Right cardiac atrium (tissue), 5 donors: ENCODE measurements around the gene OR6N1. TPM values are rescaled to one million over a fixed set of nuclear protein-coding genes. Genes with fewer than 3 reads are reported as not detected.

Experiments
- ATAC-seq, 2 donors: fragments of 200-7000 bp; cut with Tn5 transposase; one replicate each; pipeline versions ENCODE4 v1.8.0 to v1.9.1; 2020; ENCODE audit warnings: moderate library complexity in 2 of 2, mild to moderate bottlenecking in 1 of 2
- DNase-seq, 3 donors: peaks; one replicate each; pipeline ENCODE4 v3.0.0-alpha.2; 2020
- H3K27ac ChIP-seq: one replicate; pipeline ENCODE4 v1.5.1; 2013; ENCODE audit warnings: mild to moderate bottlenecking, low read length, control low read depth, moderate library complexity
- H3K27me3 ChIP-seq: one replicate; pipeline ENCODE4 v1.6.1; 2013; ENCODE audit not compliant: control insufficient read depth, insufficient read depth
- H3K4me1 ChIP-seq: one replicate; pipeline ENCODE4 v1.6.1; 2013; ENCODE audit warnings: low read length; ENCODE audit not compliant: control insufficient read depth, insufficient read depth
- H3K4me3 ChIP-seq: one replicate; pipeline ENCODE4 v1.5.1; 2013; ENCODE audit warnings: low read length, control low read depth
- H3K9me3 ChIP-seq: one replicate; pipeline ENCODE4 v1.6.1; 2013; ENCODE audit warnings: low read length; ENCODE audit not compliant: control insufficient read depth
- WGBS: extraction: QIAGEN DNeasy Blood & Tissue Kit; methylation state at CpG from one replicate; pipeline ENCODE4 v1.1.7; 2013; 5-methylcytosine and 5-hydroxymethylcytosine counted together
- intact Hi-C, 4 donors: fragments of 100-400 bp; cut with DNase I; formaldehyde crosslinking; loops; one replicate each; pipeline versions ENCODE4 v1.11.0 to v1.14.0; 2022 to 2023
- polyA plus RNA-seq: library from polyadenylated mRNA; stranded (reverse); fragments of 200-250 nt; gene quantifications from one replicate; pipeline ENCODE4 v1.2.3, GENCODE V29; 2013
- total RNA-seq, 4 donors: library from RNA; stranded (reverse); fragmentation: NEBNext Ultra II Directional; extraction: Animal tissue kit (Norgen Biotek cat#: 25700); gene quantifications; one replicate each; pipeline ENCODE4 v1.2.1, GENCODE V29; 2021
- donor health status: healthy with polysubstance abuse.
- donor health status: DM: no; HTN: yes; CAD: no.
- donor health status: DM: no; HTN: no; CAD: no.
- donor health status: DM: no; HTN: yes; CAD: no; lungs with severe emphysema.
- donor health status: DM: yes; HTN: yes; CAD: no.

The OR6N1 gene
- total and polyA plus RNA-seq, 5 donors: not detected

DNA sequence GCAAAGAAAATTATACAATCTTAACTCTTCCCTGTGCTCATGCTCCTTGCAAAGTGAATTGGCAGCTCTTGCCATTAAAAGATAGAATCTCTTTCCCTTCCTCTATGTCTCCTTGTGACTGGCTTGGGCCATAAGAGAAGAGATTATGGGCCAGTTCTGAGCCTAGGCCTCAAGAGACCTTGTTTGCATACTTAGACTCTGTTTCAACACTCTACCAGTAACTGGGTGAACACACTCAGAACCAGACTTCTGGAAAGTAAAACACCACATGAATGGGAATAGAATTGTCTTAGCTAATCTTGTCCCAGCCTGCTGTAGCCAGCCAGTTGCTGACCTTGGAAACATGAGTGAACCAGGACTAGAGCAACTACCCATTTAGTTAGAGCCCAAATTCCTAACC, 36.1 kb downstream of the OR6N1 start:
- Histone ChIP-seq H3K27ac (no peak overlapping the region), H3K9me3 (no peaks in the 10 kb centered on the region), H3K4me3 (no peak overlapping the region), H3K27me3 (no peaks in the 10 kb centered on the region), H3K4me1 (no peaks in the 10 kb centered on the region)
- ATAC-seq (no peak), DNase-seq (no peak)
- intact Hi-C loops: no loop called here

DNA sequence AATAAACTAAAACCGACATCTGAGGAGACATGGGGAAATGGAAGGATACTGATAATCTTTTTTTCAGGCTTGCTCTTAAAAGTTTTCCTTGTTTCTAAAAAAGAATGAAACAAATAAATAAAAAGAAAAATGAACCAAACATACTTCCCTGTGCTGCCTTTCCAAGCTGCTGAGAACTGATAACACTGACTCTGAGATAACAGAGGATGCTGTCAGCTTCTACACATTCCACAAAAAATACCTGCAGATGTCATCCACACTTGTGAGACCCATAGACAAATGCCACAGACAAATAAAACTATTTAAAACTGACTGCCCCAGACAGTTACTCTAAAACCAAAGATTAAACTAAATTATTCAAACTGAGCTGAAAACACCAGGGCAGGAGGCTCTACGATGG, 39.5 kb downstream of the OR6N1 start:
- no peak for ATAC-seq
- 61% methylated on average over 2 of the region's 2 CpGs for WGBS

DNA sequence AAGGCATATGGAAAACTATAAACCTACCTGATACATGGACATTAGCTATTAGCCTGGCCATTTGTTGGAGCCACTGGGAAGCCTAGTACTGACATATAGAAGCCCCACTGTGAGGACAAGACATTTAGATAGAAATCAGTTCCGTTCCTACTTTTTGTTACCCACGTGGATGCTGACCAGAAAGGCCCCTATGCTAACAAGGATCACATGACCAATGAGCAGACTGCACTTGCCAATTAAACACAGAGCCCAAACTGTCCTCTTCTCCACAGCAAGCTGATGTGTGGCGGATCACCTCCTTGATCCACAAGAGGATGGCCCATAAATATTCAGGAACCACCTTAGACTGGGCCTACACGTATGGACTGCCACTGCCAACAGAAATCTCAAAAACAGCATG, 40.3 kb downstream of the OR6N1 start:
- intact Hi-C loops: no loop called here
- Histone ChIP-seq H3K27me3 (no peaks in the 10 kb centered on the region), H3K4me3 (no peak overlapping the region), H3K9me3 (no peaks in the 10 kb centered on the region), H3K4me1 (no peaks in the 10 kb centered on the region), H3K27ac (no peak overlapping the region)
- WGBS: 88% methylated on average over 4 of the region's 4 CpGs
- ATAC-seq (no peak), DNase-seq (no peak)

More for the DNA sequence above, 39.5 kb downstream of the OR6N1 start:
- DNase-seq: no peak
- Histone ChIP-seq H3K4me3 (no peak overlapping the region), H3K27me3 (no peaks in the 10 kb centered on the region), H3K4me1 (no peaks in the 10 kb centered on the region), H3K27ac (no peak overlapping the region), H3K9me3 (no peaks in the 10 kb centered on the region)
- intact Hi-C loops: no loop called here

DNA sequence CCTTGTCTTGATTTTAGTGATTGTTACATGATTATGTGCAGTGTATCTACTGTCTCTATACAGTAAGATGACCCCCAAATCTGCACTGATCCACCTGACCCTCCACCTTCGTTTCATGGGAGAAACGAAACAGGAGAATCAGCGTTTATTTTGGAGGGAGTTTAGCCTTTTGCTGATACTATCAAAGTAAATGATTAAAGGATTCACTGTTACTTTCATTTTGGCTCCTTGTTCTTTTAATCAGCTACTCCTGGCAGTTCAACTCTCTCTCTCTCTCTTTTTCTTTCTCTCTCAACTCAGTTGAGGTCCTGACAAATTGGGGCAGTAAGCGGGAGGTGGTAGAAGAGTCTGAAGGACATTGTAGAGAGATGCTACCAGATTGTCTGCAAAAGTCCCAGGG, 41.5 kb downstream of the OR6N1 start:
- H3K4me3 ChIP-seq: no peak overlapping the region
- 77% methylated on average over 4 of the region's 4 CpGs for WGBS
- intact Hi-C loops: no loop called here
- H3K27ac ChIP-seq: no peak overlapping the region
- H3K4me1 ChIP-seq: no peaks in the 10 kb centered on the region
- no peaks in the 10 kb centered on the region for H3K27me3 ChIP-seq
- H3K9me3 ChIP-seq: no peaks in the 10 kb centered on the region
- DNase-seq: no peak
- ATAC-seq: no peak

DNA sequence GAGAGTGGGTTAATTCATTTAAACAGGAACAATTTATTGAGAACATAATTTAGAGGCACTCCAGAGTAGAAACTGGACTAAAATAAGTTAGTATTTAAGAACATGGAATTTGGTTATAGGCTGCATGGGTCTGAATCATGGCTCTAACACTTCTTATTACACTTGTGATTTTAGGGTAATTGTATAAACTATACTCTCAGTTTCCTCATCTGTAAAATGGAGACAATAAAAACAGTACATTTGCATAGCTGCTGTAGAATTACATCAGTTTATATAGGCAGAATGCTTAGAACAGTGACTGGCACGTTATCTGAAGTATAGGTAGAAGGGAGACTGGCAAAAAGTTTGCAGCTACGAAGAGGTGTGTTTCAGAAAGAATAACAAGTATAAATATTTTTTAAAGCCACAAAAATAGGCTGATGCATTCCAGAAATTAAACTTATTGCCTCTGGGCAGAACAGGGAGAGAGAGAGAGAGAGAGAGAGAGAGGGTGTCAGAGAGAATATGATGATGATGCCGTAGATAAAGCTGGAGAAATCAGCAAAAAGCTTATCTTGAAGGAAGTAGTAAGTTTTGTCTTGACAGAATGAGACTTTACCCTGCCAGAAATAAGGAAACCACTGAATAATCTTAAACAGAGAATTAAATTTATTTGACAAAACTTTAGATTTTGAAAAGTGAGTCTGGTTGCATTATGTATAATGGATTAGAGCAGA, 43.3 kb downstream of the OR6N1 start:
- H3K9me3 ChIP-seq: no peaks in the 10 kb centered on the region
- WGBS: 59% methylated on average over 3 of the region's 3 CpGs
- intact Hi-C loops: no loop called here
- no peak overlapping the region for H3K27ac ChIP-seq
- DNase-seq: no peak
- no peak for ATAC-seq
- no peaks in the 10 kb centered on the region for H3K4me1 ChIP-seq
- H3K4me3 ChIP-seq: no peak overlapping the region
- no peaks in the 10 kb centered on the region for H3K27me3 ChIP-seq

DNA sequence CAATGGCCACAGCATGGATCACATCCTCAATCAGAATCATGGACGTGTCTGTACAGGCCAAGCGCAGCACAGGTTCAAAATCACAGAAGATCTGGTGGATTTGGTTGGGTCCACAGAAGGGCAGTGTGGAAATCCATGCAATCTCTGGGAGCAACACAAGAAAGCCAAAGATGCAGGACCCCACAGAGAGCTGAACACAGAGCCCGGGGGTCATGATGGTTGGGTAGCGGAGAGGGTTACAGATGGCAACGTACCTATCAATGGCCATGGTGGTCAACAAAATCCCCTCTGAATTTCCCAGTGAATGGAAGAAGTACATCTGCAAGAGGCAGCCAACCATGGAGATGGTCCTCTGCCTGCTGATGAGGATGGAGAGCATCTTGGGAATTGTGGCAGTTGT, 47.6 kb downstream of the OR6N1 start:
- no peak for ATAC-seq
- WGBS: 95% methylated on average over 5 of the region's 5 CpGs
- intact Hi-C loops: no loop called here

DNA sequence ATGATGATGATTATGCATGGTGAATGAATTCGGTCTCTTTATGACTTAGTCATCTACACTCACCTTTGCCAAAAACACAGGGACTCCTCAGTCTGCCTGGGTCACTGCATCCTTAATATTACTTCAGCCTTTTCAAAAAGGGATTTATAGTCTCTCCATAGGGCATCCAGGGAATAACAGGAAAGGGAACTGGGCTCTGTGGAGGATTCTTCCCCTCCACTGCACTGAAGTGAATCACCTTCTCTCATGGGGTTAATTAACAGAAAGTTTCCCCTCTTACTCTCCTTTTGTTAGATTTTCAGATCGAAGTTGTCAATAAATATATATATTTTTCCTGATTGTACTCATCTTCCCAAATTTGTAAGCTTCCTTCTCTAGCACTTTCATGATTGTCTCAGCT, 51.4 kb downstream of the OR6N1 start, which contains the start of gene OR6K3:
Gene OR6K3 (minus strand): TSS at position 101 of the 400 bp plus-strand sequence. CDS start 2,605 bp downstream, outside the sequence.
- Histone ChIP-seq H3K27me3 (no peaks in the 10 kb centered on the region), H3K4me1 (no peaks in the 10 kb centered on the region), H3K27ac (no peak within 1 kb of the TSS), H3K9me3 (no peaks in the 10 kb centered on the region), H3K4me3 (no peak within 1 kb of the TSS)
- WGBS: 73% methylated on average over 2 of the region's 2 CpGs
- no peak for ATAC-seq
- intact Hi-C loops: no loop called here
- DNase-seq: no peak

More for the DNA sequence above, 47.6 kb downstream of the OR6N1 start:
- H3K9me3 ChIP-seq: no peaks in the 10 kb centered on the region
- H3K4me1 ChIP-seq: no peaks in the 10 kb centered on the region
- H3K27me3 ChIP-seq: no peaks in the 10 kb centered on the region
- H3K4me3 ChIP-seq: no peak overlapping the region
- no peak overlapping the region for H3K27ac ChIP-seq
- DNase-seq: no peak

DNA sequence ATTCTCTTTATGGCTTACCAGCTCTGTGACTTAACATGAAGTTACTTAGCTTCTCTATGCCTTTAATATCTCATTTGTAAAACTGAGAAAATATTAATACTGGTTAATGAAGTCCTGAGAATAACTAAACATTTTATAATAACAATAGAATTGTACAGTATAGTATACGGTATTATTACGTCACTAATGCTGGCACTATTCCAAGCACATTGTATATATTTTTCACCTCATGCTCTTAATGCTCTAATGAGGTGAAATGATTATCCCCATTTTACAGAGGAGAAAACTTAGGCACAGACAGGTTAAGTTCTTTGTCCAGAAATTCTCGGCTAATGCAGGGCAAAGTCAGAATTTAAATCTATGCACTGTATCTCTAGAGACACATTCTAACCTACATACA, 52.3 kb downstream of the OR6N1 start:
- H3K27me3 ChIP-seq: no peaks in the 10 kb centered on the region
- DNase-seq (no peak), ATAC-seq (no peak)
- WGBS: 56% methylated on average over 3 of the region's 3 CpGs
- no peak overlapping the region for H3K27ac ChIP-seq
- H3K4me3 ChIP-seq: no peak overlapping the region
- H3K4me1 ChIP-seq: no peaks in the 10 kb centered on the region
- intact Hi-C loops: no loop called here
- no peaks in the 10 kb centered on the region for H3K9me3 ChIP-seq

DNA sequence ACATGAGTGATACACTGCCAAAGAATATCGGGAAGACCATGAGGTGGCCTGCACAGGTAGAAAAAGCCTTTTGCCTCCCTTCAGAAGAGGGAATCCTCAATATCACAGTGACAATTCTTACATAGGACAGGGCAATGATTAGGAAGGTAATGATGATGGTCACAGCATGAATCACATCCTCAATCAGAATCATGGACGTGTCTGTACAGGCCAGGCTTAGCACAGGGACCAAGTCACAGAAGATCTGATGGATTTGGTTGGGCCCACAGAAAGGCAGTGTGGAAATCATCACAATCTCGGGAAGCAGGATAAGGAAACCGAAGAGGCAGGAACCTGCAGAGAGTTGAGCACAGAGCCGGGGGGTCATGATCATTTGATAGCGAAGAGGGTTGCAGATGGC, 54.7 kb downstream of the OR6N1 start:
- no peak for ATAC-seq
- H3K4me3 ChIP-seq: no peak overlapping the region

DNA sequence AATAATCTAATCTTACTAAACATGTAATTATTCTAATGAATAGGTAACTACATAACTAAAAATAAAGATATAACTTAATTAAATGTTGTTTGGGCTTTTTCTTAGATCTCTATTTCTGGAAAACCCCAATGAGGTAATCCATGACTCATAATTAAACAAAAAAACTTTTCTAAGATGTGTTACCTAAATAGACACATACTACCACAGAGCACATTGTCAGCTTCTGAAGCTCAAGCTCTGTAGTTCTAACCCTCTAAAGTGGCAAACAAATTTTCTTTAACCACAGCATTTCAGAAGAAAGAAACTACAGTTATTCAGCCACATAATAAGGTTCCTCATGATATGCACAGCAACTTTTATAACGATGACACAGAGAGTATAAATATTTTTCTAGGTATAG, 55.7 kb downstream of the OR6N1 start:
- WGBS: 87% methylated on average over 1 of the region's 1 CpG

More for the DNA sequence above, 54.7 kb downstream of the OR6N1 start:
- no peak overlapping the region for H3K27ac ChIP-seq
- H3K4me1 ChIP-seq: no peaks in the 10 kb centered on the region
- WGBS: 81% methylated on average over 6 of the region's 6 CpGs
- H3K9me3 ChIP-seq: no peaks in the 10 kb centered on the region
- no peaks in the 10 kb centered on the region for H3K27me3 ChIP-seq
- intact Hi-C loops: no loop called here
- no peak for DNase-seq

DNA sequence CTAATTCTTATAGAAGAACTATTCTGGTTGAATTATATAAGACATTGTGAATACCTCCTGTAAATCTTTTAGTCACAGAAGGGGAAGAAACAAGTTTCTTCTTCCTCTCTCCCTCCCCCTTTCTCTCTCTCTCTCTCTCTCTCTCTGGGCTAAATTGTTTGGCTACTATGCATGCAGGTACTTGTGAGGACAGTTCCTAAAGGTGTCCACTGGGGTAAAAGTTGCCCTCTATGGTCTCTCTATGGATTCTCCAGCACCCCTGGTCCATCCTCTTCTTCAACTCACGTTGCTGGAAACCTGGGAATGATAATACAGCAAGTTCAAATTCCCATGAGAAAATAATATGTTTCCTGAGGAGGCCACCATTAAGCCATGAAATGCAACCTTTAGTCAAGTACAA, 57.2 kb downstream of the OR6N1 start:
- no peak for ATAC-seq
- DNase-seq: no peak
- H3K27ac ChIP-seq: no peak overlapping the region
- intact Hi-C loops: no loop called here
- no peaks in the 10 kb centered on the region for H3K27me3 ChIP-seq
- H3K4me3 ChIP-seq: no peak overlapping the region
- no peaks in the 10 kb centered on the region for H3K9me3 ChIP-seq
- H3K4me1 ChIP-seq: no peaks in the 10 kb centered on the region
- WGBS: 49% methylated on average over 1 of the region's 1 CpG

More for the DNA sequence above, 55.7 kb downstream of the OR6N1 start:
- Histone ChIP-seq H3K4me1 (no peaks in the 10 kb centered on the region), H3K9me3 (no peaks in the 10 kb centered on the region), H3K27ac (no peak overlapping the region), H3K4me3 (no peak overlapping the region), H3K27me3 (no peaks in the 10 kb centered on the region)
- intact Hi-C loops: no loop called here
- ATAC-seq: no peak
- no peak for DNase-seq
